Left ventricle myocardium inferior (tissue), 1 donor: ENCODE measurements around the gene NHERF2. TPM values are rescaled to one million over a fixed set of nuclear protein-coding genes. Genes with fewer than 3 reads are reported as not detected.

Experiments used
- DNase-seq: peaks from one replicate; pipeline ENCODE4 v3.0.0-alpha.2; 2020
- H3K27ac ChIP-seq: fragments of 200-600 bp; replicated peaks from 2 replicates; pipeline ENCODE4 v1.8.0; 2021
- H3K27me3 ChIP-seq: fragments of 200-600 bp; 2 replicates; pipeline ENCODE4 v1.8.0; 2021; ENCODE audit warnings: low read depth
- H3K36me3 ChIP-seq: fragments of 200-600 bp; 2 replicates; pipeline ENCODE4 v1.8.0; 2021
- H3K4me1 ChIP-seq: fragments of 200-600 bp; 2 replicates; pipeline ENCODE4 v1.8.0; 2021
- H3K4me3 ChIP-seq: fragments of 200-600 bp; 2 replicates; pipeline ENCODE4 v1.8.0; 2021; ENCODE audit warnings: mild to moderate bottlenecking, moderate library complexity
- H3K9me3 ChIP-seq: fragments of 200-600 bp; replicated peaks from 2 replicates; pipeline ENCODE4 v1.8.0; 2021
- CTCF ChIP-seq: fragments of 200-600 bp; IDR thresholded peaks from 2 replicates; pipeline ENCODE4 v1.8.0; 2021; ENCODE audit warnings: antibody characterized with exemption, mild to moderate bottlenecking, borderline replicate concordance
- intact Hi-C: fragments of 100-400 bp; cut with micrococcal nuclease; formaldehyde crosslinking; loops from one replicate; pipeline ENCODE4 v1.11.0; 2022
- total RNA-seq: library from RNA; stranded (reverse); fragmentation: NEBNext Ultra II Directional; extraction: Animal tissue kit (Norgen Biotek cat#: 25700); gene quantifications from one replicate; pipeline ENCODE4 v1.2.1, GENCODE V29; 2021
- donor health status: DM: no; HTN: yes; CAD: no; lungs with severe emphysema.

Gene NHERF2
- total RNA-seq, 1 donor from 2014 or later = 221 TPM

- intact Hi-C loops = no loop called here
- Histone ChIP-seq H3K4me3 (no peak overlapping the region), H3K36me3 (peaks cover 22% of the 10 kb centered on the region), H3K4me1 (peaks cover 75% of the 10 kb centered on the region), H3K27ac (no peak overlapping the region), H3K9me3 (no peaks in the 10 kb centered on the region), H3K27me3 (no peaks in the 10 kb centered on the region)
- no peak for DNase-seq
- no peak for TF ChIP-seq CTCF
These were observed 20.4 kb upstream of the NHERF2 start for GRCh38 chr16:2006317-2006716.

GRCh38 chr16:2007081-2007836 is 19.4 kb upstream of the NHERF2 start:
- H3K27me3 ChIP-seq = no peaks in the 10 kb centered on the region
- intact Hi-C loops = no loop called here
- H3K36me3 ChIP-seq = peaks cover 13% of the 10 kb centered on the region
- peak overlapping the region; percentile 91 for H3K27ac ChIP-seq
- no peak for DNase-seq
- H3K4me3 ChIP-seq = peak overlapping the region; percentile 93
- H3K4me1 ChIP-seq = peaks cover 75% of the 10 kb centered on the region
- H3K9me3 ChIP-seq = no peaks in the 10 kb centered on the region
- no peak for TF ChIP-seq CTCF

GRCh38 chr16:2008009-2008526 is 18.6 kb upstream of the NHERF2 start:
- Histone ChIP-seq H3K36me3 (peaks cover 4% of the 10 kb centered on the region), H3K4me3 (peak overlapping the region; percentile 93), H3K27me3 (no peaks in the 10 kb centered on the region), H3K4me1 (peaks cover 74% of the 10 kb centered on the region), H3K9me3 (no peaks in the 10 kb centered on the region), H3K27ac (peak overlapping the region; percentile 91)
- TF ChIP-seq CTCF = no peak
- intact Hi-C loops = no loop called here
- DNase-seq = peak; percentile 19

- intact Hi-C loops = no loop called here
- no peaks in the 10 kb centered on the region for H3K9me3 ChIP-seq
These were observed 18.0 kb upstream of the NHERF2 start for GRCh38 chr16:2008631-2009163.

GRCh38 chr16:2009164-2009711 is 17.5 kb upstream of the NHERF2 start:
- intact Hi-C loops = no loop called here

More at GRCh38 chr16:2008631-2009163, 18.0 kb upstream of the NHERF2 start:
- Histone ChIP-seq H3K27ac (peak overlapping the region; percentile 91), H3K4me1 (peaks cover 68% of the 10 kb centered on the region), H3K4me3 (peak overlapping the region; percentile 93), H3K36me3 (no peaks in the 10 kb centered on the region), H3K27me3 (no peaks in the 10 kb centered on the region)
- TF ChIP-seq CTCF = no peak
- DNase-seq = peak; percentile 17

More at GRCh38 chr16:2009164-2009711, 17.5 kb upstream of the NHERF2 start:
- TF ChIP-seq CTCF = no peak
- Histone ChIP-seq H3K27ac (peak overlapping the region; percentile 91), H3K9me3 (no peaks in the 10 kb centered on the region), H3K4me3 (peak overlapping the region; percentile 93), H3K27me3 (no peaks in the 10 kb centered on the region), H3K4me1 (peaks cover 63% of the 10 kb centered on the region), H3K36me3 (no peaks in the 10 kb centered on the region)
- DNase-seq = peak; percentile 22
